ENCODE measurements around the gene ASF1B.

ASF1B gene

DNA sequence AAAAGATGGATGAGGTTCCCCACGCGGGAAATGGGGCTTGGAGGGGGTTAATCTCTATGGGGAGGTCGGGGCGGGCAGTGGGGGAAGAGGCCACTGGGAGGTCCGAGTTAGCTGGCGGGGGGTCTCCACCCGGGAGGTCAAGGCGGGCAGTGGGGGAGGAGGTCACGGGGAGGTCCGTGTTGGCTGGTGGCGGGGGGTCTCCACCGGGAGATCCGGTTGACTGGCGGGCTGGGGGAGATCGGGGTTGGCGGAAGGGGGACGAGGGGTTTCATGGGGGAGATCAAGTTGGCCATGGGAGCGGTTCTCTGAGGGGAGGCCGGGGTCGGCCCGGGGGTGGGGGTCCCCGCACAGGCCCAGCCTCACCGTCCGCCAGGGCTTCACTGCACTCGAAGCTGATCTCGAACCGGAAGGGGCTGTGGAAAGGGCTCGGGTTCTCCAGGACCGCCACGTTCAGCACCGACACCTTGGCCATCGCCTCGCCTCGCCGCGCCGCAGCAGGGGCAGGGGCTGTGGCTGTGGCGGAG lies 342 bp downstream of the ASF1B start:
- no peak for DNase-seq (ENCODE audit: low spot score)

DNA sequence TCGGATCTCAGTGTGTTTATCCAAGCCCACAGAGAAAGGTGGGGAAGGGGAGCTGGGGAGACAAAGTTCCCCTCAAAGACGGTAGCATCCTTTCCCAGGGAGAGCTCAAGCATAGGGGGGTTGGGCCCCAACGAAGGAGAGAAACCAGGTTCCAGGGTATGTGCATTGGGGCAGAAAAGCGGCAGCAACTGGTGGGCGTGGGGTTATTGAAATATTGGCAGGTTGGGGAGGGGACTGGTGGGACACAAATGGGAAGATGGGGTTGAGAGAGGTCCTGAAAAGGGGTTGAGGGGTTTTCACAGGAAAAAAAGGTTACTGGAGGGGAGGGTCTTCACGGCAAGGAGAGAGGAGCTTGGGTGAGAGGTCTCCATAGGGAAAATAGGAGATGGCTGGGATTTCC lies 1.0 kb downstream of the ASF1B start:
- DNase-seq (ENCODE audit: low spot score): no peak

DNA sequence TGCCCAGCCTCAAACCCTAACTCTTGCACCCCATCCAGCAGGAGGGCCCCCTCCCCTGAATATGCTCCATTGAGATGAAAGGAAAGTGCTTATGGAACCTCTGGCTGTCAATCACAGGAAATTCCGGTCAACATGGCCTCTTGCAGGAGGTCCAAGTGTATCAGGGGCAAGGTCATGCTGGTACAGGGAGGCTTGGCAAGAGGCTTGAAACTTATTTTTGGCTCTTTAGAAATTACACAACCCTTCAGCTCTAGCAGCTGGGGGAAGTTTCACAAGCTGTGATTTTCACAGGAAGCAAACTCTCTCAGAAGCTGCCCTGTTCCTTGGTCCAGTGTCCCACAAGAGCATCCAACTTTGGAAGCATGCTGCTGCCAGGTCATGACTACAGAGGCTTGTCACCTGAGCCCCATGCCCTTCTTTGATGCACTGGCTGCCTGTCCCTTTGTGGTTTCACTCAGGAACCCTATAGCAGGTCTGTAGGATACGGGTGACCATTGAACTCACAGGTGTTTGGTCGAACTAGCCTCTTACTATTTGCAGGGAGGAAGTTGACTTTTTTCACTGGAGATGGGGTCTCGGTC lies 8.4 kb downstream of the ASF1B start:
- no peak for DNase-seq (ENCODE audit: low spot score)

DNA sequence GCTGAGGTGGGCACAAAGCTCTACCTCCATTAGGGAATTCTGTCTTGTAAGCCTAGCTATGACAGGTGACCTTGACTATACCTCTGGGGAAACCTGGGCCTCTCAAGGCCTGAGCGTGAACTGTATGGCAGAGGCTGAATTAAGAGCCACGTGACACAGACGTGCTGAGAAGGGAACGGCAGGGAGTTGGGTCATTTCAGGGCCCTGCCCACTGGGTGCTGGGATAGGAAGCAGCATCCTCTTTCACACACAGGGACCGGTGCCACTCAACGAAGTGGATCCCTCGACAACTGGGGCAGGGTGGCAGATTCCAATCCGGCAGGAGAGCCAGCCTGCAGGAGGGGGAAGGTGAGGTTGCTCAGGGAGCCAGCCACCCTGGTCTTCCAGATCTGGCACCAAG lies 9.2 kb downstream of the ASF1B start:
- DNase-seq (ENCODE audit: low spot score): no peak

- DNase-seq (ENCODE audit: low spot score): no peak
These were observed 13.5 kb downstream of the ASF1B start for GRCh38 chr19:14122924-14123323.

DNA sequence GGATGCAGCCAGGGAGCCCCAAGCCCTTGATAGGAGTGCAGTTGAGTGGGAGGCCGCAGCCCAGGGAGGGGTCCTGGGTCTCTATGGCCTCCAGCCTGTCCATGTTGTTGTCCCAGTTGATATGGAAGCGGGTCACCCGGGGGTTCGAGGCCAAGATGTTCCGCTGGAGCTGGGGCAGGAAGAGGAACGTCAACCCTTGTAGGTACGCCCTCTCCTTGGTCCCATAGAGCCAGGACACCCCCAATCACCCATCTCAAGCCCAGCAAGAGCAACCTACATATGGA lies 15.9 kb downstream of the ASF1B start:
- no peak for DNase-seq (ENCODE audit: low spot score)

GRCh38 chr19:14119644-14120496 lies 16.5 kb downstream of the ASF1B start:
- no peak for DNase-seq (ENCODE audit: low spot score)

DNA sequence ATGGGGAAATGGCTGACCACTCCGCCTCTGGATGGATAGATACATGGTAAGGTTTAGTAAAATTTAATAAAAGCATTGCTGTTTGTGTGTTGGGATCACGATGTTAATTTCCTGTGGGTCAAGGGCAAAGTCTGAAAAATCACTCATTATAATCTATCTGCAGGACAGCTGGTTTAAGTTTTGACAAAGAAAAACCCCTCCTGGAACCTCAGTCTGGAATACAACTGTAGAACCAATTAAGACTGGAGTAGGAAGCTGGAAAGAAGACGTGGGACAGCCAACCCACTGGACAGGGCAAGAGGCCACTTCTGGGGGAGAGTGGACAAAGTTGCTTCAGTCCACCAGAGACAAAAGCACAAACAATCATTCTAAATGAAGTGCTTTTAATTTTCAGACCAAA lies 17.2 kb downstream of the ASF1B start:
- DNase-seq (ENCODE audit: low spot score): no peak

DNA sequence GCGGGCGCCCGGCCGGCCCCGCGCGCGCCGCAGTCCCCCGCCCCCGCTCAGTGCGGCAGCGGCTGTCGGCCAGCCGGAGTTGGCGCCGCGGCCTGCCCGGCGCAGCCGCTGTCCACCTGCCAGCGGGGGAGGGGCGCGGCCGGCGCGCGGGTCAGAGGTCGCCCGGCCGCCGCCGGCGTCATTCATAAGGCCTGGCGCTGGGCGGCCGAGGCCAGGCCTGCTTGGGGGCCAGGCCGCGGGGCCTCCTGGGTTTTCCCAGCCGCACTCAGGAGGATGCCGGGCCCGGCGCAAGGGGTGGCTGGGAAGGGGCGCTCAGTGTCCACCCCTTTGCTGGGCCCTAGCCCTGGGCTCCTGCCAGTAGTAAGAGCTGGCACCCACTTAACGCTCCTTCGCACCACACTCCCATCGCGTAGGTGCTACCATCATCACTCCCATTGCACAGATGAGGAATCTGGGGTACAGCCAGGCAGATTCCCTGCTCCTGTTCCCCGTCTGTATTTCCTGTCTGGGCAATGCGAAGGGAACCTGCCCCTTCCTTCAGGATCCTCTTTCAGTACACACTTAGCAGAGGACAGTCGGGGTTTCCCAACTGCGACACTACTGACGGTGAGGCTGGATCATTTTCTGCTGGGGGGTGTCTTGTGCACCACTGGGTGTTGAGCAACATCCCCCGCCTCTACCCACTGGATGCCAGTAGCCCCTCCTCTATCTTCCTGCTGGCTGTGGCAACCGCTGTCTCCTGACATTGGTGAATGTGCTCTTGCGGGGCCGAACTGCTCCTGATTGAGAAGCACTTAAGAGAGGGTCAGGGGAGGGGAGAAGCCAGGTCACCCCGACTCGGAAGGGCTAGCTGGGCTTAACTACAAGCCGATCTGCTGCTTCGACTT lies 18.0 kb downstream of the ASF1B start:
- peak; percentile 31 for DNase-seq (ENCODE audit: low spot score)

DNA sequence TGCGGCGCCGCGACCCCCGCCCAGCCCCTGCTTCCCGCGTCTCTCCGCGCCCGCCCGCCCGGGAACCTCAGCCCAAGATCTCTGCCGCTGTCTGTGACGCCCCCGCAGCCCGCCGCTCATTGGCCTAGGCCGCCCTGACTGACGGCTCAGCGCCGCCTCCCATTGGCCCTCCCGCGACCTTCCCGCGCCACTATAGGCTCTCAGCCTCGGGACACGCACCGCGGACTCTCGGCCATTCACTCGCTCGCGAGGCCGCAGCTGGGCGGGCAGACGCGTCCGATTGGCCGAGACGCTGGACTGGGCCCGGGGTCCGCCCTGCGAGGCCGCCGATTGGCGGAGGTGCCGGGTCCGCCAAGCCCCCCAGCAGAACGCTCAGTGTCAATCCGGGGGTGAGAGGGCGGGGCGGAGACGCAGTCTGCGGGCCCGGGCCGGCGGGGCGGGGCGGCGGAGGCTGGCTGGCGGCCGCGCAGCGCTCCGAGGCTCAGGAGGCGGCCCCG lies 18.7 kb downstream of the ASF1B start, which contains the start of gene PRKACA:
Gene PRKACA, minus strand, starts transcription at position 95 of the 497 bp plus-strand sequence. CDS start 215 bp downstream, outside the sequence.
- DNase-seq (ENCODE audit: low spot score): peak; percentile 99

- peak; percentile 24 for DNase-seq (ENCODE audit: low spot score)
These were observed 19.3 kb downstream of the ASF1B start for GRCh38 chr19:14116918-14117578.

- no peak for DNase-seq (ENCODE audit: low spot score)
These were observed 19.9 kb downstream of the ASF1B start for GRCh38 chr19:14116525-14116917.

GRCh38 chr19:14115756-14116155 lies 20.6 kb downstream of the ASF1B start:
- no peak for DNase-seq (ENCODE audit: low spot score)

GRCh38 chr19:14114854-14115253 lies 21.5 kb downstream of the ASF1B start:
- peak; percentile 54 for DNase-seq (ENCODE audit: low spot score)

- DNase-seq (ENCODE audit: low spot score): no peak
These were observed 21.9 kb downstream of the ASF1B start for GRCh38 chr19:14114439-14114838.

DNA sequence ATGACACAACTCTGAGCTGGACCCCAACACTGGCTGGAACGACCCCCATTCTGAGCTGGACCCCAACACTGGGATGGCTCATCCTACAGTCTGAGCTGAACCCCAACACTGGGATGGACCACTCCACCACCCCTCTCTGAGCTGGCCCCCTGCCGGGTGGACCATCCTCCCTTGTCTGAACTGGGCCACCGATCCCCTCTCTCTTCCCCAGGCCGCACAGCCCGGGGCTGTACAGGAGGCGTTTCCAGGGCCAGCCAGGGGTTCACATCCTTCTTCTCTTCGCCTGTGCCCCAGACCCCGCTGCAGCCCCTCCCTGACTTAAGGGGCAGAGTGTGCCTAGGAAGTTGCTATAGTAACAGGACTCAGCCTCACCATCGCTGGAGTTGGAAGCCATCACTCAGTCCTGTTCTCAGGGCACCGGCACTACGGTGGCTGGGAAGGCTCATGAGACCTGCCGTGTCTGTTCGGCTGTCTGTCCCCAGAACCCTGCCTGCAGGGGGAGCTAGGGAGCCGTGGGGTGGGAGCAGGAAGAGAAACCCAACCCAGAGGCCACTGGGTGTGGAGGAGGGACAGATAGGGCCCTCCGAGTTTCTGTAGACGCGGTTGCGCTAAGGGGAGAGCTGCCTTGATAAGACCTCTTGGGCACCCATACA lies 22.5 kb downstream of the ASF1B start:
- no peak for DNase-seq (ENCODE audit: low spot score)

DNA sequence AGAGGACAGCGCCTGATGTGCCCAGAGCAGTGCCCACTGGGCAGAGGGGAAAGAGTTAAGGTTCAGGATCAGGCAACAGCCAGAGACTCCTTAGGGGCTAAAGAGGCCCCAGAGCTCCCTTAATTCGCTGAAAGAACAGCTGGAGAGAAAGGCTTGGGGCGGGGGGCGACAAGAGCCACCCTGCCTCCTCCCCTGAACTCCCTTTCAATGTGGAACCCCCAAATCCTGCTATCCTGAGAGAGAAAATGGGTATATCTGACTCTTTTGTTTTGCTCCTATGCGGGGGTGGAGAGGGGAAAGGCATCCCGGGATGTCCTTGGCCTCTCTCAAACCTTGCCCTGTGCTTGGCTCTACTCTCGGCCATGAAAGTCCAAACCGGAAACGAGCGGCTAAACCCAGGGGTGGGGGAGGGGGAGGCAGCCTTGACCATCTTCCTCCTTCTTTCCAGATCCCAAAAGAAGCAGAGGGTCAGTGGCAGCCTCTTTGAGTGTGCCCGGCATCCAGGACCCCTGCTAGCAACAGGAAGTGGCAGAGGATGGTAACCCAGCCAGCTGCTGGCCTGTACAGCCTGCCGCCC lies 23.5 kb downstream of the ASF1B start:
- DNase-seq (ENCODE audit: low spot score): no peak

GRCh38 chr19:14112051-14112808 lies 24.2 kb downstream of the ASF1B start:
- DNase-seq (ENCODE audit: low spot score): no peak

GRCh38 chr19:14111486-14111885 lies 24.9 kb downstream of the ASF1B start:
- no peak for DNase-seq (ENCODE audit: low spot score)

- DNase-seq (ENCODE audit: low spot score): no peak
These were observed 25.7 kb downstream of the ASF1B start for GRCh38 chr19:14110650-14111049.
